Measurements from ENCODE around the gene STIM2.

Gene STIM2

GRCh38 chr4:26899991-26900390 is 39.4 kb downstream of the STIM2 start:
- DNase-seq (ENCODE audit: low read depth in 2 of 2, low spot score in 1 of 2) = no peak

GRCh38 chr4:26900765-26901164 is 40.1 kb downstream of the STIM2 start:
- no peak for DNase-seq (ENCODE audit: low read depth in 2 of 2, low spot score in 1 of 2)

- no peak for DNase-seq (ENCODE audit: low read depth in 2 of 2, low spot score in 1 of 2)
Observed at GRCh38 chr4:26905172-26905571, 44.5 kb downstream of the STIM2 start.

GRCh38 chr4:26907731-26908599 is 47.3 kb downstream of the STIM2 start:
- DNase-seq (ENCODE audit: low read depth in 2 of 2, low spot score in 1 of 2) = no peak

GRCh38 chr4:26909369-26909768 is 48.7 kb downstream of the STIM2 start:
- DNase-seq (ENCODE audit: low read depth in 2 of 2, low spot score in 1 of 2) = no peak

GRCh38 chr4:26911254-26911653 is 50.6 kb downstream of the STIM2 start:
- DNase-seq (ENCODE audit: low read depth in 2 of 2, low spot score in 1 of 2) = no peak

GRCh38 chr4:26912069-26912468 is 51.4 kb downstream of the STIM2 start:
- DNase-seq (ENCODE audit: low read depth in 2 of 2, low spot score in 1 of 2) = no peak

GRCh38 chr4:26912810-26913209 is 52.2 kb downstream of the STIM2 start:
- DNase-seq (ENCODE audit: low read depth in 2 of 2, low spot score in 1 of 2) = no peak

- DNase-seq (ENCODE audit: low read depth in 2 of 2, low spot score in 1 of 2) = no peak
Observed at GRCh38 chr4:26916195-26916594, 55.6 kb downstream of the STIM2 start.

GRCh38 chr4:26930964-26931363 is 70.3 kb downstream of the STIM2 start:
- no peak for DNase-seq (ENCODE audit: low read depth in 2 of 2, low spot score in 1 of 2)

GRCh38 chr4:26931451-26931850 is 70.8 kb downstream of the STIM2 start:
- no peak for DNase-seq (ENCODE audit: low read depth in 2 of 2, low spot score in 1 of 2)

- no peak for DNase-seq (ENCODE audit: low read depth in 2 of 2, low spot score in 1 of 2)
Observed at GRCh38 chr4:26931966-26932365, 71.3 kb downstream of the STIM2 start.

GRCh38 chr4:26935397-26935796 is 74.8 kb downstream of the STIM2 start:
- no peak for DNase-seq (ENCODE audit: low read depth in 2 of 2, low spot score in 1 of 2)

GRCh38 chr4:26936284-26937065 is 75.8 kb downstream of the STIM2 start:
- no peak for DNase-seq (ENCODE audit: low read depth in 2 of 2, low spot score in 1 of 2)

GRCh38 chr4:26937139-26937538 is 76.5 kb downstream of the STIM2 start:
- DNase-seq (ENCODE audit: low read depth in 2 of 2, low spot score in 1 of 2) = no peak

- no peak for DNase-seq (ENCODE audit: low read depth in 2 of 2, low spot score in 1 of 2)
Observed at GRCh38 chr4:26937567-26937966, 76.9 kb downstream of the STIM2 start.

GRCh38 chr4:26938516-26938915 is 77.9 kb downstream of the STIM2 start:
- DNase-seq (ENCODE audit: low read depth in 2 of 2, low spot score in 1 of 2) = no peak

- no peak for DNase-seq (ENCODE audit: low read depth in 2 of 2, low spot score in 1 of 2)
Observed at GRCh38 chr4:26941951-26942350, 81.3 kb downstream of the STIM2 start.

GRCh38 chr4:26942871-26943270 is 82.2 kb downstream of the STIM2 start:
- DNase-seq (ENCODE audit: low read depth in 2 of 2, low spot score in 1 of 2) = no peak

- DNase-seq (ENCODE audit: low read depth in 2 of 2, low spot score in 1 of 2) = no peak
Observed at GRCh38 chr4:26943391-26943790, 82.8 kb downstream of the STIM2 start.

GRCh38 chr4:26945794-26946193 is 85.2 kb downstream of the STIM2 start:
- no peak for DNase-seq (ENCODE audit: low read depth in 2 of 2, low spot score in 1 of 2)

- DNase-seq (ENCODE audit: low read depth in 2 of 2, low spot score in 1 of 2) = no peak
Observed at GRCh38 chr4:26947318-26947717, 86.7 kb downstream of the STIM2 start.

All from stimulated activated CD8-positive, alpha-beta memory T cell treated with anti-CD3 and anti-CD28 coated beads, Interleukin-4, amount 100 ng/mL, for 4 hours (primary cell).